HG02571 (cell line): ENCODE measurements around the gene KCNJ12.
"Not testable (repeated sequence)": the region's sequence is repeated elsewhere in the genome, so short reads cannot be mapped to it uniquely, and the experiment has no call there.

Experiments used
- ATAC-seq: cut with Tn5 transposase; IDR thresholded peaks from one replicate; pipeline ENCODE4 v1.9.1; 2021; ENCODE audit warnings: mild to moderate bottlenecking, moderate library complexity; ENCODE audit not compliant: unreplicated experiment

KCNJ12 gene

GRCh38 chr17:21382560-21383495 lies 6.7 kb downstream of the KCNJ12 start:
- ATAC-seq = no peak

GRCh38 chr17:21385281-21385845 lies 9.2 kb downstream of the KCNJ12 start:
- no peak for ATAC-seq

GRCh38 chr17:21387616-21388015 lies 11.5 kb downstream of the KCNJ12 start:
- no peak for ATAC-seq

- no peak for ATAC-seq
Measured at GRCh38 chr17:21388066-21388465, 11.9 kb downstream of the KCNJ12 start.

GRCh38 chr17:21388944-21389343 lies 12.8 kb downstream of the KCNJ12 start:
- ATAC-seq = no peak

GRCh38 chr17:21389394-21389793 lies 13.2 kb downstream of the KCNJ12 start:
- no peak for ATAC-seq

- no peak for ATAC-seq
Measured at GRCh38 chr17:21390294-21390693, 14.1 kb downstream of the KCNJ12 start.

- no peak for ATAC-seq
Measured at GRCh38 chr17:21392266-21392665, 16.1 kb downstream of the KCNJ12 start.

- ATAC-seq = no peak
Measured at GRCh38 chr17:21394265-21394664, 18.1 kb downstream of the KCNJ12 start.

- no peak for ATAC-seq
Measured at GRCh38 chr17:21395764-21396163, 19.6 kb downstream of the KCNJ12 start.

- ATAC-seq = no peak
Measured at GRCh38 chr17:21396237-21396636, 20.1 kb downstream of the KCNJ12 start.

GRCh38 chr17:21397341-21398190 lies 21.4 kb downstream of the KCNJ12 start:
- no peak for ATAC-seq

GRCh38 chr17:21399474-21400186 lies 23.5 kb downstream of the KCNJ12 start:
- ATAC-seq = no peak

- ATAC-seq = not testable (repeated sequence)
Measured at GRCh38 chr17:21400187-21400569, 24.0 kb downstream of the KCNJ12 start.

- ATAC-seq = no peak
Measured at GRCh38 chr17:21400816-21401593, 24.8 kb downstream of the KCNJ12 start.

- not testable (repeated sequence) for ATAC-seq
Measured at GRCh38 chr17:21402166-21402571, 26.0 kb downstream of the KCNJ12 start.

- not testable (repeated sequence) for ATAC-seq
Measured at GRCh38 chr17:21402926-21403325, 26.8 kb downstream of the KCNJ12 start.

- ATAC-seq = not testable (repeated sequence)
Measured at GRCh38 chr17:21404106-21404505, 27.9 kb downstream of the KCNJ12 start.

GRCh38 chr17:21404539-21404938 lies 28.4 kb downstream of the KCNJ12 start:
- ATAC-seq = not testable (repeated sequence)
